Smooth muscle cell (in vitro differentiated cells): ENCODE results near the gene PTPN14. TPM values are rescaled to one million over a fixed set of nuclear protein-coding genes. Genes with fewer than 3 reads are reported as not detected.

ENCODE experiments used
- DNase-seq: peaks from one replicate; lab custom pipeline; 2025; ENCODE audit not compliant: unreplicated experiment; lab: John Stamatoyannopoulos, UW
- H2AFZ ChIP-seq: fragments of 200-600 bp; sonication (generic); 2 replicates; pipeline ENCODE4 v1.6.0; 2016; ENCODE audit warnings: antibody characterized with exemption, low read depth, mild to moderate bottlenecking
- H3F3A ChIP-seq: fragments of 200-600 bp; sonication (generic); 2 replicates; pipeline ENCODE4 v1.6.0; 2017; ENCODE audit warnings: antibody characterized with exemption, low read depth
- H3K27ac ChIP-seq: fragments of 200-600 bp; sonication (generic); 2 replicates; pipeline ENCODE4 v1.5.1; 2016; ENCODE audit warnings: low read depth, mild to moderate bottlenecking
- H3K27me3 ChIP-seq: fragments of 200-600 bp; sonication (generic); 2 replicates; pipeline ENCODE4 v1.6.1; 2016; ENCODE audit warnings: low read depth, mild to moderate bottlenecking
- H3K36me3 ChIP-seq: fragments of 200-600 bp; sonication (generic); 2 replicates; pipeline ENCODE4 v1.5.1; 2016; ENCODE audit warnings: low read depth
- H3K4me1 ChIP-seq: fragments of 200-600 bp; sonication (generic); 2 replicates; pipeline ENCODE4 v1.5.1; 2016; ENCODE audit warnings: low read depth
- H3K4me2 ChIP-seq: fragments of 200-600 bp; sonication (generic); 2 replicates; pipeline ENCODE4 v1.6.0; 2016; ENCODE audit warnings: mild to moderate bottlenecking
- H3K4me3 ChIP-seq: fragments of 200-600 bp; sonication (generic); 2 replicates; pipeline ENCODE4 v1.5.1; 2016; ENCODE audit warnings: mild to moderate bottlenecking
- H3K79me2 ChIP-seq: fragments of 200-600 bp; sonication (generic); 2 replicates; pipeline ENCODE4 v1.6.0; 2016; ENCODE audit warnings: low read depth, mild to moderate bottlenecking
- H3K9ac ChIP-seq: fragments of 200-600 bp; sonication (generic); 2 replicates; pipeline ENCODE4 v1.6.0; 2016; ENCODE audit warnings: low read depth
- H3K9me3 ChIP-seq: fragments of 200-600 bp; sonication (generic); replicated peaks from 2 replicates; pipeline ENCODE4 v1.5.1; 2016; ENCODE audit warnings: low read depth
- H4K20me1 ChIP-seq: fragments of 200-600 bp; sonication (generic); 2 replicates; pipeline ENCODE4 v1.6.0; 2016; ENCODE audit warnings: low read depth
- CTCF ChIP-seq: fragments of 200-600 bp; sonication (generic); IDR thresholded peaks from 2 replicates; pipeline ENCODE4 v1.5.1; 2017; ENCODE audit warnings: borderline replicate concordance, mild to moderate bottlenecking, antibody characterized with exemption; ENCODE audit not compliant: insufficient read depth, poor library complexity, severe bottlenecking
- WGBS: methylation state at CpG from one replicate; pipeline ENCODE4 v1.1.7; 2016; ENCODE audit warnings: low lambda C conversion rate; 5-methylcytosine and 5-hydroxymethylcytosine counted together
- polyA plus RNA-seq: library from polyadenylated mRNA; unstranded; fragments of >200 nt; fragmentation: Nextera tagmentation; extraction: Ambion mirVana; gene quantifications from 2 replicates; pipeline ENCODE4 v1.2.1, GENCODE V29; 2016
- total RNA-seq: library from RNA; depleted of rRNA; stranded (reverse); fragments of >200 nt; gene quantifications from 2 replicates; pipeline ENCODE4 v1.2.3, GENCODE V29; 2014

PTPN14 gene
- total and polyA plus RNA-seq, 2 experiments from 2014 or later: 13.7 to 28.6 TPM

GRCh38 chr1:214453109-214453722 is 98.2 kb downstream of the PTPN14 start:
- no peak overlapping the region for H3K9ac ChIP-seq
- H3K4me1 ChIP-seq: peaks cover 21% of the 10 kb centered on the region
- H3K27ac ChIP-seq: no peak overlapping the region

GRCh38 chr1:214452152-214452784 is 99.1 kb downstream of the PTPN14 start:
- DNase-seq: no peak
- Histone ChIP-seq H3K27ac (no peak overlapping the region), H3K4me1 (peaks cover 28% of the 10 kb centered on the region), H3K9me3 (no peaks in the 10 kb centered on the region), H3K36me3 (no peaks in the 10 kb centered on the region), H3F3A (peaks cover 15% of the 10 kb centered on the region), H3K9ac (no peak overlapping the region), H3K27me3 (no peaks in the 10 kb centered on the region), H3K79me2 (peaks cover 32% of the 10 kb centered on the region), H3K4me2 (no peak overlapping the region), H4K20me1 (peaks cover 50% of the 10 kb centered on the region), H2AFZ (no peak overlapping the region), H3K4me3 (no peak overlapping the region)
- no peak for TF ChIP-seq CTCF
- WGBS: 85% methylated on average over 10 of the region's 10 CpGs

More at GRCh38 chr1:214453109-214453722, 98.2 kb downstream of the PTPN14 start:
- H3F3A ChIP-seq: peaks cover 6% of the 10 kb centered on the region
- DNase-seq: no peak
- peaks cover 59% of the 10 kb centered on the region for H4K20me1 ChIP-seq
- no peaks in the 10 kb centered on the region for H3K36me3 ChIP-seq
- H3K27me3 ChIP-seq: no peaks in the 10 kb centered on the region
- no peak overlapping the region for H2AFZ ChIP-seq
- H3K4me2 ChIP-seq: no peak overlapping the region
- H3K4me3 ChIP-seq: no peak overlapping the region
- H3K79me2 ChIP-seq: peaks cover 41% of the 10 kb centered on the region
- TF ChIP-seq CTCF: no peak
- 91% methylated on average over 3 of the region's 3 CpGs for WGBS
- no peaks in the 10 kb centered on the region for H3K9me3 ChIP-seq

- 88% methylated on average over 4 of the region's 4 CpGs for WGBS
- no peak for TF ChIP-seq CTCF
- Histone ChIP-seq H3K4me2 (no peak overlapping the region), H3K4me3 (no peak overlapping the region), H3K4me1 (peaks cover 28% of the 10 kb centered on the region), H3K36me3 (no peaks in the 10 kb centered on the region), H2AFZ (no peak overlapping the region), H3K27ac (no peak overlapping the region), H3K79me2 (peaks cover 25% of the 10 kb centered on the region), H3F3A (peaks cover 15% of the 10 kb centered on the region), H4K20me1 (peaks cover 46% of the 10 kb centered on the region), H3K9ac (no peak overlapping the region), H3K9me3 (no peaks in the 10 kb centered on the region), H3K27me3 (no peaks in the 10 kb centered on the region)
- DNase-seq: no peak
Observed at GRCh38 chr1:214451596-214451995, 99.8 kb downstream of the PTPN14 start.
